Parathyroid adenoma (tissue), 2 donors: Measurements from ENCODE around the gene VARS1.
"Not testable (repeated sequence)": the region's sequence is repeated elsewhere in the genome, so short reads cannot be mapped to it uniquely, and the experiment has no call there.

Source experiments
- H2AFZ ChIP-seq: fragments of 300-600 bp; sonication (generic); one replicate; pipeline ENCODE4 v1.7.0; 2017; ENCODE audit warnings: antibody characterized with exemption, mild to moderate bottlenecking
- H3K27ac ChIP-seq: fragments of 300-600 bp; sonication (generic); one replicate; pipeline ENCODE4 v1.7.0; 2017
- H3K27me3 ChIP-seq: fragments of 300-600 bp; sonication (generic); one replicate; pipeline ENCODE4 v1.7.0; 2017; ENCODE audit warnings: low read length; ENCODE audit not compliant: control insufficient read depth, insufficient read depth
- H3K36me3 ChIP-seq: fragments of 300-600 bp; sonication (generic); one replicate; pipeline ENCODE4 v1.7.0; 2017; ENCODE audit warnings: low read length; ENCODE audit not compliant: control insufficient read depth, insufficient read depth
- H3K4me1 ChIP-seq: fragments of 300-600 bp; sonication (generic); one replicate; pipeline ENCODE4 v1.7.0; 2017; ENCODE audit warnings: control low read depth
- H3K4me2 ChIP-seq: fragments of 300-600 bp; sonication (generic); one replicate; pipeline ENCODE4 v1.7.0; 2017; ENCODE audit warnings: low read length
- H3K4me3 ChIP-seq: fragments of 300-600 bp; sonication (generic); one replicate; pipeline ENCODE4 v1.7.0; 2017; ENCODE audit warnings: low read depth, low read length
- H3K79me2 ChIP-seq: fragments of 300-600 bp; sonication (generic); one replicate; pipeline ENCODE4 v1.7.0; 2017; ENCODE audit warnings: control low read depth
- H3K9ac ChIP-seq: fragments of 300-600 bp; sonication (generic); one replicate; pipeline ENCODE4 v1.7.0; 2017; ENCODE audit warnings: mild to moderate bottlenecking
- H3K9me3 ChIP-seq: fragments of 300-600 bp; sonication (generic); one replicate; pipeline ENCODE4 v1.7.0; 2017; ENCODE audit warnings: low read length; ENCODE audit not compliant: control insufficient read depth
- TF ChIP-seq, protein P1 (sequence below): fragments of 300-600 bp; sonication (generic); IDR thresholded peaks from one replicate; pipeline ENCODE4 v1.7.0; 2017; ENCODE audit warnings: antibody characterized with exemption, mild to moderate bottlenecking
- donor health status: primary hyperparathyroidism.

VARS1 gene

DNA sequence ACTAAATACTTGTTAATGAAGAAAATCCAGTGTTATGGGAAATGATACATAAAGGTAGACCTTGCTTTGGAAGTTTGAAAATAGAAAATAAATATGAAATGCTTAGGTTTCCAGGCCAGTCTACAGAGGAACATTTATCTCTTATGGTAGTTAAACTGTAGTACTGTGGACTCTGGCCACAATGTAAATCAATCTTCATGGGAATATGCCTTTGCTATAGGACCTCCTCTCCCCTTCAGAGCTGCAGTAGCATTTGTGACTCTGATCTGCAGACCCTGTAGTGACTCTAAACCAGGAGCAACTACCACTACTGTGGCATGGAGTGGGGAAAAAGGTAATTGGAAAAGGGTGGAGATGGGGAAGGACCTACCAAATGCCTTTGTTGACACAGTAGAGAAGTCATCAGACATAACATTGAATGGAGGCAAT, 24.3 kb upstream of the VARS1 start:
- Histone ChIP-seq H3K27me3 (no peaks in the 10 kb centered on the region), H3K79me2 (no peaks in the 10 kb centered on the region), H3K36me3 (no peaks in the 10 kb centered on the region), H3K27ac (peak overlapping the region; percentile 37), H3K4me1 (peaks cover 13% of the 10 kb centered on the region), H3K4me2 (peak overlapping the region; percentile 15), H2AFZ (no peak overlapping the region), H3K4me3 (no peak overlapping the region), H3K9ac (no peak overlapping the region), H3K9me3 (no peaks in the 10 kb centered on the region)
- TF ChIP-seq, protein P1, sequence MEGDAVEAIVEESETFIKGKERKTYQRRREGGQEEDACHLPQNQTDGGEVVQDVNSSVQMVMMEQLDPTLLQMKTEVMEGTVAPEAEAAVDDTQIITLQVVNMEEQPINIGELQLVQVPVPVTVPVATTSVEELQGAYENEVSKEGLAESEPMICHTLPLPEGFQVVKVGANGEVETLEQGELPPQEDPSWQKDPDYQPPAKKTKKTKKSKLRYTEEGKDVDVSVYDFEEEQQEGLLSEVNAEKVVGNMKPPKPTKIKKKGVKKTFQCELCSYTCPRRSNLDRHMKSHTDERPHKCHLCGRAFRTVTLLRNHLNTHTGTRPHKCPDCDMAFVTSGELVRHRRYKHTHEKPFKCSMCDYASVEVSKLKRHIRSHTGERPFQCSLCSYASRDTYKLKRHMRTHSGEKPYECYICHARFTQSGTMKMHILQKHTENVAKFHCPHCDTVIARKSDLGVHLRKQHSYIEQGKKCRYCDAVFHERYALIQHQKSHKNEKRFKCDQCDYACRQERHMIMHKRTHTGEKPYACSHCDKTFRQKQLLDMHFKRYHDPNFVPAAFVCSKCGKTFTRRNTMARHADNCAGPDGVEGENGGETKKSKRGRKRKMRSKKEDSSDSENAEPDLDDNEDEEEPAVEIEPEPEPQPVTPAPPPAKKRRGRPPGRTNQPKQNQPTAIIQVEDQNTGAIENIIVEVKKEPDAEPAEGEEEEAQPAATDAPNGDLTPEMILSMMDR, result no peak

DNA sequence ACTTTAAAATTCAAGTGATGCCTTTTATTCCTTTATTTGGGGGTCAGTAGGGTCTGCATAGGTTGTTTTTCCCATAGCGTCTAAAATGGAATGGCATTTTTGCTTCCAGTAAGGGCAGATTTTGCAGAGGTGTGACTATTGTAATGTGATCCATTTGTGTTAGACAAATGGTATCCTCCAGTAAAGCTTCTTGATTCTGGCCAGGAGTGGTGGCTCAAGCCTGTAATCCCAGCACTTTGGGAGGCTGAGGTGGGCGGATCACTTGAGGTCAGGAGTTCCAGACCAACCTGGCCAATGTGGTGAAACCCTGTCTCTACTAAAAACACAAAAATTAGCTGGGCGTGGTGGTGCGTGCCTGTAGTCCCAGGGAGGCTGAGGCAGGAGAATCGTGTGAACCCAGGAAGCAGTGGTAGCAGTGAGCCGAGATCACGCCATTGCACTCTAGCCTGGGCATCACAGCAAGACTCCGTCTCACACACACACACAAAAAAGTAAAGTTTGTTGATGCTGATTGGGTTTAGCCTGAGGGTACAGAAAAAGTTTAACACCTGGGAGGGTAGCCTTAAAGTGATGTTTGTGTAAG, 22.5 kb upstream of the VARS1 start:
- H3K4me1 ChIP-seq, result peaks cover 13% of the 10 kb centered on the region
- peak overlapping the region; percentile 41 for H3K27ac ChIP-seq
- not testable (repeated sequence) for H3K79me2 ChIP-seq, H2AFZ ChIP-seq, H3K9me3 ChIP-seq, H3K9ac ChIP-seq, H3K36me3 ChIP-seq, H3K27me3 ChIP-seq
- H3K4me2 ChIP-seq, result peak overlapping the region; percentile 80
- peak overlapping the region; percentile 78 for H3K4me3 ChIP-seq

- Histone ChIP-seq H3K4me3 (peak overlapping the region; percentile 78), H3K4me2 (peak overlapping the region; percentile 80), H3K27ac (peak overlapping the region; percentile 41)
- not testable (repeated sequence) for H3K36me3 ChIP-seq, H3K79me2 ChIP-seq, H2AFZ ChIP-seq, H3K9me3 ChIP-seq, H3K9ac ChIP-seq, H3K4me1 ChIP-seq, H3K27me3 ChIP-seq
Measured at GRCh38 chr6:31817133-31817928, 21.8 kb upstream of the VARS1 start.

DNA sequence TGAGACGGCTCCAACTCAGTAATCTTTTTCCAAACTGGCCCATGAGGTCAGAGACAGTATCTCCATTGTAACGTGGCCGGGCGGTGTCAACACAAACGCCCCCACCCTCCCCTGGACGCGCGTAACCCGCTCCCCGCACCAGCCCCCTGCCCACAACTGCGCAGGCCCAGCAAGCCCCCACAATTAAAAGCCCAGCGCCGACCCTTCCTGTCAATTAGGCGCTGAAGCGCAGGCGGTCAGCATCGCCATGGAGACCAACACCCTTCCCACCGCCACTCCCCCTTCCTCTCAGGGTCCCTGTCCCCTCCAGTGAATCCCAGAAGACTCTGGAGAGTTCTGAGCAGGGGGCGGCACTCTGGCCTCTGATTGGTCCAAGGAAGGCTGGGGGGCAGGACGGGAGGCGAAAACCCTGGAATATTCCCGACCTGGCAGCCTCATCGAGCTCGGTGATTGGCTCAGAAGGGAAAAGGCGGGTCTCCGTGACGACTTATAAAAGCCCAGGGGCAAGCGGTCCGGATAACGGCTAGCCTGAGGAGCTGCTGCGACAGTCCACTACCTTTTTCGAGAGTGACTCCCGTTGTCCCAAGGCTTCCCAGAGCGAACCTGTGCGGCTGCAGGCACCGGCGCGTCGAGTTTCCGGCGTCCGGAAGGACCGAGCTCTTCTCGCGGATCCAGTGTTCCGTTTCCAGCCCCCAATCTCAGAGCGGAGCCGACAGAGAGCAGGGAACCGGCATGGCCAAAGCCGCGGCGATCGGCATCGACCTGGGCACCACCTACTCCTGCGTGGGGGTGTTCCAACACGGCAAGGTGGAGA, 19.7 kb upstream of the VARS1 start, which contains the start of the genes HSPA1A and HSPA1L:
Gene HSPA1A, plus strand, starts transcription at position 519 of the 814 bp plus-strand sequence. Its CDS starts 214 bp downstream, at position 733.
Gene HSPA1L, minus strand, starts transcription at position 259 of the 814 bp plus-strand sequence. CDS start 3,311 bp downstream, outside the sequence.
- TF ChIP-seq, protein P1, result no peak
- Histone ChIP-seq H3K9ac (no peak within 1 kb of the TSS), H3K27me3 (no peaks in the 10 kb centered on the region), H3K4me3 (peak within 1 kb of the TSS; percentile 61), H3K79me2 (no peaks in the 10 kb centered on the region), H3K4me2 (peak within 1 kb of the TSS; percentile 94), H3K9me3 (no peaks in the 10 kb centered on the region), H3K36me3 (no peaks in the 10 kb centered on the region), H3K4me1 (peaks cover 9% of the 10 kb centered on the region), H3K27ac (peak within 1 kb of the TSS; percentile 94), H2AFZ (peak within 1 kb of the TSS; percentile 93)

DNA sequence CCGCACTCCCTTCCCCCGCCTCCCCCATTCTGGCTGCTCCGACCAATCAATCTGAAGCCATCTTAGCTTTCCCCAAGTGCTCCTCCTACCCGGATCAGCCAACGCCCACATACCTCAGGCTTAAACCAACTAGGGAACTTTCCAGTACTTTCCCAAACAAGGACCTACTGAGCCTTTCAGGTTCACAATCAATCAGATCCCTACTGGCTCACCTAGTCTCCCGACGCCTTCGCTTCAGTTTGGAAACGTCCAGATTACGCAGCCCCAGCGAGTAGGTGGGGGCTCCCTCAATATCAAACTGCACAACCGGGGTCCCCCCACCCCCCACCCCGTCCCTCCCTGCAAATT, 19.1 kb upstream of the VARS1 start:
- Histone ChIP-seq H3K27me3 (no peaks in the 10 kb centered on the region), H2AFZ (peak overlapping the region; percentile 88), H3K4me3 (peak overlapping the region; percentile 61), H3K79me2 (no peaks in the 10 kb centered on the region), H3K9ac (no peak overlapping the region), H3K4me2 (peak overlapping the region; percentile 94), H3K36me3 (no peaks in the 10 kb centered on the region), H3K9me3 (no peaks in the 10 kb centered on the region), H3K4me1 (peaks cover 9% of the 10 kb centered on the region), H3K27ac (peak overlapping the region; percentile 94)
- TF ChIP-seq, protein P1, result no peak
